Measurements from ENCODE around the gene EFCAB13.

EFCAB13 gene

GRCh38 chr17:47323382-47324223 lies at the start of gene EFCAB13:
Gene EFCAB13, plus strand, starts transcription at chr17:47323955. Its CDS starts 4,399 bp downstream, at chr17:47328354.
- no peak for DNase-seq

- DNase-seq = no peak
Measured at GRCh38 chr17:47274319-47275069, 49.3 kb upstream of the EFCAB13 start.

- DNase-seq = no peak
Measured at GRCh38 chr17:47275245-47275984, 48.3 kb upstream of the EFCAB13 start.

- DNase-seq = no peak
Measured at GRCh38 chr17:47276444-47276843, 47.3 kb upstream of the EFCAB13 start.

- no peak for DNase-seq
Measured at GRCh38 chr17:47276868-47277267, 46.9 kb upstream of the EFCAB13 start.

- no peak for DNase-seq
Measured at GRCh38 chr17:47277921-47278320, 45.8 kb upstream of the EFCAB13 start.

GRCh38 chr17:47278561-47278960 lies 45.2 kb upstream of the EFCAB13 start:
- DNase-seq = no peak

GRCh38 chr17:47279062-47279801 lies 44.5 kb upstream of the EFCAB13 start:
- no peak for DNase-seq

GRCh38 chr17:47280072-47280811 lies 43.5 kb upstream of the EFCAB13 start:
- no peak for DNase-seq

GRCh38 chr17:47281216-47281615 lies 42.5 kb upstream of the EFCAB13 start:
- no peak for DNase-seq

GRCh38 chr17:47285003-47285402 lies 38.8 kb upstream of the EFCAB13 start:
- no peak for DNase-seq

- no peak for DNase-seq
Measured at GRCh38 chr17:47286198-47286914, 37.4 kb upstream of the EFCAB13 start.

- DNase-seq = no peak
Measured at GRCh38 chr17:47287068-47287467, 36.7 kb upstream of the EFCAB13 start.

GRCh38 chr17:47287639-47288038 lies 36.1 kb upstream of the EFCAB13 start:
- DNase-seq = no peak

- no peak for DNase-seq
Measured at GRCh38 chr17:47288531-47289116, 35.1 kb upstream of the EFCAB13 start.

GRCh38 chr17:47289302-47289701 lies 34.5 kb upstream of the EFCAB13 start:
- DNase-seq = no peak

GRCh38 chr17:47290870-47291241 lies 32.9 kb upstream of the EFCAB13 start:
- no peak for DNase-seq

- DNase-seq = no peak
Measured at GRCh38 chr17:47291242-47291873, 32.4 kb upstream of the EFCAB13 start.

GRCh38 chr17:47292206-47292605 lies 31.5 kb upstream of the EFCAB13 start:
- no peak for DNase-seq

Data from NK-92 treated with Interleukin-12 subunit alpha and Interleukin-12 subunit beta, amount 100 ng/mL, for 24 hours (cell line).